Measurements from ENCODE around the gene OTP.

The OTP gene

GRCh38 chr5:77640589-77641396, 2.3 kb upstream of the OTP start:
- no peak for DNase-seq (ENCODE audit: low read depth in 2 of 2)

DNA sequence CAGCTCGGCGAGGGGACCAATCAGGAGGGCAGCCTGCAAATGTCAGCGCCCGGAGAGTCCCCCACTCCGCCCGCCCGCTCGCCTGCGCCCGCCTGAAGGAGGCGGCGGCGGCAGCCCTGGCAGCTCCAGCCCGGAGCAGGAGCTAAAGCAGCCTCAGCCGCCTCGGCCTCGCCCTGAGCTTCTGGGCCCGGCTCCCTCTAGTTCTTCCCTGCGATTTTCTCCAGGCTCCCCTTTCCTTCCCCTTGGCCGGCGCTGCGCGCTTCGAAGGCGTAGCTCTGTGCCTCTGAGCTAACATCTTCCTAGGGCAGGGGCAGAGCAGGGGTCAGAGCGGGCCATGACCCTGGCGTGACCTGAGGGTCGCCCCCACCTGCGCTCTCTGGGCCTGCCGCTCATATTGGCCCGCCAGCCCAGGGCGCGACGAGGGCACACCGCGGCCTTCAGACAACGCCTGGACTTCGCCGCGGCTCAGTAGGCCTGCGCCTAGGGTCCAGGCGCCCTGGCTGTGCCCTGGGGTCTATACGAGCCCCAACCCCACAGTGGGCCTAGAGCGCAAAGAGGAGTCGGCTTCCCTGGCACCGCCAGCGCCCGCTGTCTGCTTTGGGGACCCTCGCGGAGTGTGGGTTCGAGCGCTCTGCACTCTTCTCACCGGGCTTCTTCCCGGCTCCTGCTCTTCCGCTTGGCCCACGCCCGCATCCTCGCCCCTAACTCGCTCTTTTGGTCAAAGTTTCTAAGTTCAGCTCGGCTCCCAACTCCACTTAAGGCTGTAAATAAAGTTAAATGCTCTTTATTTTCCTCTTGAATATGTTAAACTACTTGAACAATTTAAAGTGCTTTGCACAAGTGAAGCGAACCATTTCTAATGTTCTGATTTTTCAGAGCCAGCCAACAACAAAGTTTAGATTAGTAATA, 504 bp upstream of the OTP start:
- DNase-seq (ENCODE audit: low read depth in 2 of 2), result no peak

GRCh38 chr5:77637170-77637997, 1.1 kb downstream of the OTP start:
- DNase-seq (ENCODE audit: low read depth in 2 of 2), result no peak

DNA sequence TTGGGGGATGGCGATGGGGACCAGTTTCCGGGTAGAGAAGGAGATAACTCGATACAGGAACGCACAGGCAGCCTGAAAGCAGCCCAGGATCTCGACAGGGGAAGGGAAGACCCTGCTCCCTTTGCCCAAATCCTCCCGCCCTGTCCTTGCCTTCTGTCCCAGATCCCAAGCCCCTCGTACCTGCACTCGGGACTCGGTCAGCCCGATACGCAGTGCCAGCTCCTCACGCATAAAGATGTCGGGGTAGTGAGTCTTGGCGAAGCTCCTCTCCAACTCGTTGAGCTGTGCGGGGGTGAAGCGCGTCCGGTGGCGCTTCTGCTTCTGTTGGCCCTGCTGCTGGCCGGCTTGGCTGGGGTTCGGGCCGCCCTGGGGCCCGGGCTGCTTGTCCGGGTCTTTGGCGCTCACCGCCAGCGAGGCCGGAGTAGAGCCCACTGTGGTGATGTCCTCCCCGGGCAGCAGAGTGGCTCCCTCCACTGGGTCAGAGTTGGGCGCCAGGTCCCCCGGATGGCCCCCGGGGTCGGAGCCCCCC, 1.8 kb downstream of the OTP start:
- no peak for DNase-seq (ENCODE audit: low read depth in 2 of 2)

DNA sequence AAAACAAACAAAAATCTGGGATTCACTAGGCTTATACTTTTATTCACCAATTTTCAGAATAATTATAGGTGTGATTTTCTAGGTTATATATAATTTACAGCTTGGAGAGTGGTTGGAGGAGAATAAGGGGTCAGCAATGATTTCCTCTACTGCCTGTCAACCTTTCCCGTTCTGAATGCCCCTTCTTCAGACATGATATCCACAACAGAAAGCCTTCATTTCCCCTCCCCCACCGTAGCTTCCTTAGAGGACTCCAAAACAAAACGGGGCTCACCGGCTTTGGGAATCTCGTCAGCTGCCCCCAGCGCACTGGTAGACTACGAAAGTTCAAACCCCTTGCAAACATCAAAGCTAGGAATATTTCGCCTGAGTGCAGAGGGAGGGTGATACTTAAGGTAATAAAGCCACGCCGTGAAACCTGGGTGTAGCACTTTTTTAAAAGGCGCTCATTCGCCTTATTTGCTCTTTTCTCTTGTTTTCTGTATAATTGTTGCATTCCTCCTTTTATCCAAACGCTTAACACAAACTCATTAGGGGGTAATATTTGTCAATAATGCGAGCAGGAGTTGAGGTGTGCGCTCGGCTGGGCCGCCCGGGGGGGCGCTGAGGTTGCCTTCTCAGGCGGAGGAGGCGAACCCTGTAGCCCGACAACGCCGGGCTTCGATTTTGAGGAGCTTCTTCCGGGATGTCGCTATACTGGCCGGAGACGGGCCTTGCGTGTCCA, 2.4 kb downstream of the OTP start:
- no peak for DNase-seq (ENCODE audit: low read depth in 2 of 2)

- no peak for DNase-seq (ENCODE audit: low read depth in 2 of 2)
These were observed 3.2 kb downstream of the OTP start for GRCh38 chr5:77635067-77635916.

GRCh38 chr5:77633709-77634108, 4.8 kb downstream of the OTP start:
- no peak for DNase-seq (ENCODE audit: low read depth in 2 of 2)

DNA sequence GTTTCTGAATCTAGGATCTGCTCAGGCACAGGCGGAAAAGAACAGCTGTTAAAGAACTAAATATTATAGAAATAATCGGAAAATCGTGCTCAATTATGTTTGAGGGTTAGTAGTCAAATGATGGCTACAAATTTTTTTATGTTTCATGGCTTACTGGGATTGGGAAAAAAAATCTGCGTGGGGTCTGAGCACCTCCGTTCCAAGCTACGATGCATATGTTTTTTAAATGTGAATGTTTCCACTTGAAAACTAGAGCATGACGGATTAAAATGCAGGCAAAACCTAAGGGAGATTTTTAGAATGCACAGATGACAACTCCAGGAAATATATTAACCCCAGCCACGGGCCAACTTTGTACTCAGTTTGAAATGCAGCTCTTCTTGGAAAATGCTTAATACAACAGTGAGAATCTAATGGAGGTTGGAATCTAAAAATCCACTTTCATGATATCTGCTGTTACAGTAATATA, 5.3 kb downstream of the OTP start:
- DNase-seq (ENCODE audit: low read depth in 2 of 2), result no peak

GRCh38 chr5:77632526-77633206, 5.8 kb downstream of the OTP start:
- no peak for DNase-seq (ENCODE audit: low read depth in 2 of 2)

DNA sequence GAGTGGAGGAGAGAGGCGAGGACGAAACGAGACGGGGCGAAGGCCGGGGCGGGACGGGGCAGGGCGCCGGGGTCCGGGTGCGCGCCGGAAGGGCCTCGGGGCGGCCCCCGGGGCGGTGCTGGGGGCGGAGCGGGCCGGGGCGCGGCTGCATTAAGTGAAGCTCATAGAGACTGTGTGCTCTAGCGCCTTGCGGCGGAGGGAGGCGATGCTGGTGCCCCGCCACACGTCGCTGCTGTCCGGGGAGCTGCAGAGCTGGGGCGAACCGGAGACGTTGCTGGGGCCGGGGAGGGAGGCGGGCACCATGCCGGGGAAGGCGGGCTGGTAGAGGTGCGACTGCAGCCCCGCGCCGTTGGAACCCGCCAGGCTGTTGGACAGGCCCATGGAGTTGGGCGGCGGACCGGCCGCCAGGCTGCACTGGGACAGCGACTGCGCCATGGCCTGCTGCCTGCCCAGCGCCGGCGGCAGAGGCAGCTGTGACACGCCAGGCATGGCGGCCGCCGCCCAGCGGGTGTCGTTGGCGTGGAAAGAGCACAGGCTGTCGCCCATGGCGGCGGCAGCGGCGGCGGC, 8.3 kb downstream of the OTP start:
- peak in 1 of 2 experiments; percentile 55 for DNase-seq (ENCODE audit: low read depth in 2 of 2)

DNA sequence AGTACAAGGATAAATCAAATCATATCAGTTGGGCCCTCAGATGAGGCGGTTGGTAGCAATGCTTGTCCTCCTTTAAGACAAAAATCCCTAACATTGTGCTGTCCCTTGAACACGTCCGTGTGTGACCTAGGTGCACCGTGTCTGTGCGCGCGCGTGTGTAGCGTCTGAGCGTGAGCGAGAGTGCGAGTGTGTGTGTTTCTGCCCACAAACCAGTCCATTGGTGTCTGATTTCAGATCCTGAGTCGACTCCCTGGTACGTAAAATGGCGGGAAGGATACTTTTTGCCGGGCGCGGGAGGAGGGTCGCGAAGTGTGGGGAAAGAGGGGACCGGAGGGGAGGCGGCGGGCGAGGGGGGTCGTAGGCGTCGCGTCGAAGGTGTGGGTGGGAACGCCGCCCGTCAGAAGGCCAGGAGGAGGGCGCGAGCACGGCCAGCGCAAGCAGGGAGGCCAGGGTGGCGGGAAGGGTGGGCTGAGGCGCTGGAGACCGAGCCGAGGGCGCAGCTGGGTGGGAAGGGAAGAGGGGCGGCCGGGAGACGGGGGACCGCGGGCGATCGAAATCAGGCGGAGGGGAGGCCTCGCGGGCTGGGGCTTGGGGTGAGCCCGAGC, 8.9 kb downstream of the OTP start:
- DNase-seq (ENCODE audit: low read depth in 2 of 2), result no peak

DNA sequence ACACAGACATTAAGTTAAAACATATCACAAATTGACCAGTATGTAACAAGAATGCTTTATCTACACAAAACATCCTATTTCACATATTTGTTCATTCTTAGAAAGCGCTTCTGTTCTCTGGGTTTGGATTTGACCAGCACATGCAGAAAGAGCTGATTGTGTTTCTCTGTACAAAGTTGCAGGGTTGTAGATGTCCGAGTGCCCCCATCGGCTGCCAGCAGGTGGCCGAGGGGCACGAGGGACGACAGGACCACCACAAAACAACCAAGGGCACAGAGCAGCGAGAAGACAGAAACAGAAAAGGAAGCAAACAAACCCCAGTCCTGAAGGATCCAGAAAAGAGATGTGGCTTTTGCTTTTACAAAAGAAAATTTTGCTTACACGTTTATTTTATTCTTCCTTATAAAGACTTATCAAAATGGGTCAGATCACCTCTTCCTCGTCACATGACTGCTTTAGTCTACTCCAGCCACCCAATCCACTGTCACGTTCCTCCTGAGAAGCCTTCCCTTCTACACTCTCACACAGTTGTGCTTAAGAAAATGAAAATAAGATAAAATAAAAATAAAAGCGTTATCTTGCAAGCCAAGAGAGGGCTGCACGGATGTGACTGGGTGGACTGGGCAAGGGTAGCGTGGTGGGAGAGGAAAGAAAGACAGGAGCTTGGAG, 9.5 kb downstream of the OTP start:
- no peak for DNase-seq (ENCODE audit: low read depth in 2 of 2)

- no peak for DNase-seq (ENCODE audit: low read depth in 2 of 2)
These were observed 10.4 kb downstream of the OTP start for GRCh38 chr5:77627869-77628674.

GRCh38 chr5:77623203-77623740, 15.2 kb downstream of the OTP start:
- no peak for DNase-seq (ENCODE audit: low read depth in 2 of 2)

DNA sequence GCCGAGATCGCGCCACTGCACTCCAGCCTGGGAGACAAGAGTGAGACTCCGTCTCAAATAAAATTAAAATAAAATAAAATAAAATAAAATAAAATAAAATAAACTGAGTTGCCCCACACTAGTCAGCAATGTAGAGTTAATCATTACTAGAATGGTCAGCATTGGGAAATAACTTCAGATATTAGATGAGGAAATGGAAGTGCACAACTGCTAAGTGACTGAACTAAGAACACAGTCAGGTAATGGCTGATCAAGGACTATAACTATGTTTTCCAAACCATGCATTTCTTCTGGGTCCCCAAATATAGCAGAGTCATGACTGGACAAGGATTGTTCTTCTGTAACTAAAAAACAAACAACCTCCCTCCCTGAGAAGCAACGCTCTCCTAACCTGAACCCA, 17.1 kb downstream of the OTP start:
- DNase-seq (ENCODE audit: low read depth in 2 of 2), result no peak

DNA sequence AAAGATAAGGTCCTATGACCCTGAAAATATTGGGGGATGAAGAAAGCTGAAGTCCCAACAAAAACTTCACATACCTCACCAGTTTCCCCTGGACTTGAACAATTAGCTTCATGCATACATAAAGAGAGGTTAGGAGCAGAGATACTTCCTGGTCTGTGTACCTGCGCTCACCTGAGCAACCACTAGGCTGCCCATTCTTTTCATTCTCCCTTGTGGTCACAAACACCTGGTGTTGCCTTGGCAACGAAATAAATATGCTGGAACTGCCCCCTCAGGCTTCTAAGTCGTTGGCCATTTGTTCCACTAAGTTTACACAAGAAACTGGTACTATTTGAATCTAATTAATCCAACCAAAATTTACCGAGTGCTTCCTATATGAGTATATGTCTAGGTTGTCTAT, 18.1 kb downstream of the OTP start:
- DNase-seq (ENCODE audit: low read depth in 2 of 2), result no peak

DNA sequence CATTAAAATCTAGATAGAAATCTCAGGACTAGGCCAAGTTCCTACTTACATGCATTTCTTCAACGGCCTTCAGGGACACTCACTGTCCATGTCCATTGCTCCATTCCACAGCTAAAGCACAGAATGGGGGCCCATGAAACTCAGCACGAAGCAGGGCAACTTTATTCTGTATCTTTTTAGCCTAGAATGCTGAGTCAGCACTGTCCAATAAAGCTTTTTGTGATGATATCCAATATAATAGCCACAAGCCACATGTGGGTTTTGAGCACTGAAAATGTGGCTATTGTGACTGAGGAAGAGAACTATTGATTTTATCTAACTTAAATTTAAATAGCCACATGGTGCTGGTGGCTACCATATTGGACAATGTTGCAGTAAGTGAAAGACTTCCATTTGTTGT, 21.6 kb downstream of the OTP start:
- DNase-seq (ENCODE audit: low read depth in 2 of 2), result no peak
